ENCODE data around the gene TULP1.

TULP1 gene

GRCh38 chr6:35465646-35466045 is 47.0 kb downstream of the TULP1 start:
- no peak for DNase-seq (ENCODE audit: low read depth in 2 of 2)

DNA sequence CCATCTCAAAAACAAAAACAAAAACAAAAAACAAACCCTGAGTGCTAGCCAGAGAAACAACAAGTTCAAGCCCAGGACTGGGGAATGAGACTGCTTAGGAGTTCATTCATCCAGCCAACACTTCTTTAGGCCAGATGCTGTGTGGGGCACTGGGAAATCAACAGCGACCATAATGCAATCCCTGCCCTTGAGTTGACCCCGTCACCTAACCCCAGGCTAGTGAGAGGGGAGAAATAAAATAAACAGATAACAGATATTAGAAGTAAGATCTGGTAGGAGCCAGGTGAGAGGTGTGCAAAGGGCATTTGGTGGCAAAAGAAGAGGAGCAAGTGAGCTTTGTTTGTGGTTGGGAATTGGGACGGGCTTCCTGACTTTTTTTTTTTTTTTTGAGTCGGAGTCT is 49.4 kb downstream of the TULP1 start:
- no peak for DNase-seq (ENCODE audit: low read depth in 2 of 2)

DNA sequence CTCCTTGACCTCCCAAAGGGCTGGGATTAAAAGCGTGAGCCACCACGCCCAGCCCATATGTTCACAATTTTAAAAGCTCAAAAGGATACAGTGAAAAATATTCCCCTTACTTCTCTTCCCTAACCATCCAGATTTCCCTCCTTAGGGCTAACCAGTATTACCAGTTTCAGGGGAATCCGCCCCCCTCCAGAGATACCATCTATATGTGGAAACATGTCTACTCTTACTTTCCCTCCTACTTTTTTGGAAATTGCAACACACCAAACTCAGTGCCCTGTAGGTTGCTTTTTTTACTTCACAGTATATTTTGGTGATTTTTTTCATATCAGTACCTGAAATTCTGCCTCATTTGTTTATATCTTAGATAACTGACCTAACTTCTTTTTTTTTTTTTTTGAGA is 51.4 kb downstream of the TULP1 start:
- no peak for DNase-seq (ENCODE audit: low read depth in 2 of 2)

DNA sequence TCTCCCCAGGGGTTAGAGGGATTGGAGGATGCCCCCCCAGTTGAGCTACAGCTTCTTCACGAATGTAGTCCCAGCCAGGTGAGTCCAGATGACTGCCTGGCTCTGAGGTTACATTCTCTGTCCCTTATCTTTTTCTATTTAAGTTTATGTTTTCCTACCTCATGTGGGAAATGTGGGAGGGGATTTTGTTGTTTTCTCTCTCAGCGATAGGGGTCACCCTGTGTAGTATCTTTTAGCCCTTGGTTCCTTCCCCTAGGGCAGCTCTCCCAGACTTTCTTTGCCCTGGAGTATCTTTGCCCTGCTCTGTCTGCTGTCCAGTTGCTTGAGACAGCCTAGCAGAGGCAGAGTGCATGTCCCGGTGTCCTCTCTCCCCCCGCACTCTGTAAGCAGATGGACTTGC is 54.8 kb downstream of the TULP1 start:
- no peak for DNase-seq (ENCODE audit: low read depth in 2 of 2)

GRCh38 chr6:35454391-35455110 is 58.1 kb downstream of the TULP1 start:
- DNase-seq (ENCODE audit: low read depth in 2 of 2) = no peak

- DNase-seq (ENCODE audit: low read depth in 2 of 2) = no peak
Measured at GRCh38 chr6:35453236-35453635, 59.5 kb downstream of the TULP1 start.

GRCh38 chr6:35452183-35453090 is 60.3 kb downstream of the TULP1 start, which contains the start of gene FANCE:
Gene FANCE (plus strand): TSS chr6:35452338. CDS start chr6:35452546, 208 bp downstream.
- peak; percentile 80 to 84 for DNase-seq (ENCODE audit: low read depth in 2 of 2)

DNA sequence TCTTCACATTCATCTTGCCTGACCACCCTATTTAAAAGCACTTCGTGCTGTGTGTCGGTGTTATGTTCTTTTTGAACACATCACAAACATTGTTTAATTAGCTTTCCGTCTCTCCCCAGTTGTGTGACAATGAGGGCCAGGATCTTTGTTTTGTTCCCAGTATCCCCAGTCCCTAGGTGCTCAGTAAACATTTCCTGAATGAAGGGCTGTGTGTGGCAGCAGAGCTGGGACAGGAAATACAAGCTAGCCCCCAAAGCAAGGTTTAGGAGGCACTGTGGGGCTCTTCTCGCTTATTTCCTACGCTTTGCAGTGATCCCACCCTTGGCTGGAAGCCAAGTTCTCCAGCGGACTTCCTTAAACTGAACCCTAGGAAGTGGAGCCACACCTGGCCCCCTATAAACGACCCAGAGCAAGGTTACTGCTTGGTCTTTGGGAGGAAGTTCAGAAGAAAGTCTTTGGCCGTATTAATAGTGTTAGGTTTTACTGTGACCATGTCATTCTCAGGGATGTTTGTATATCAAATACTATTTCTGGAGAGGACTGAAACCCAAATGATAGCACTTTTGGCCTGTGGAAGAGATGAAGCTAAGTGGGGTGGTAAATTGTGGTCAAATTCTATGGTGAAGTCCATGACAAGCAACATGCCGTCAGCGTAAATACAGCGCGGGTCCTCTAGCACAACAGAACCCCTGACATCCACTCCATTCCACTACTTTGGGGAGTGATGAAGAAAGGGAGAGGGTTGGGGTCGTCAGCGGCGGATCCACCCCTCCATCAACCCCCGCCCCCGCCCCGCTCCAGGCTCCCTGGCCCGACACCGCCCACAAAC is 61.1 kb downstream of the TULP1 start:
- DNase-seq (ENCODE audit: low read depth in 2 of 2) = no peak

- no peak for DNase-seq (ENCODE audit: low read depth in 2 of 2)
Measured at GRCh38 chr6:35449287-35449881, 63.3 kb downstream of the TULP1 start.

DNA sequence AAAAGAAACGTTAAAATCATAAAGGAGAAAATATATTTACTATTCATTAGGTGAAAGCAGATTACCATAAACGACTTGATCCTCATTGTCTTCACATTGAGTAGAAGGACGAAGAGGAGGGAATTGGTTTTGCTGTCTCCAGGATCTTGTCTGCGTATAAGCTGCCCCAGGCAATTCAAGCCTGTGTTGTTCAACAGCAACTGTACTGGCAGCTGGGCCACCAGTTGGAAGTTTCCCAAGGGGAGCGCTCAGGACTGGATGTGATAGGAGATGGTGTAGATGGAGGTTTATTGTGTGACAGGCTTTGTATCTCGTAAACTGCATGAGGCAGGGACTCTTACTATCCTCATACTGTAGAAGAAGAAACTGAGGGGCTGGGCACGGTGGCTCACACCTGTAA is 64.5 kb downstream of the TULP1 start:
- DNase-seq (ENCODE audit: low read depth in 2 of 2) = no peak

Data from stimulated activated CD8-positive, alpha-beta memory T cell treated with anti-CD3 and anti-CD28 coated beads, Interleukin-7, amount 100 ng/mL, for 4 hours (primary cell).